Measurements from ENCODE around the gene EXOC3L4. TPM values are rescaled to one million over a fixed set of nuclear protein-coding genes. Genes with fewer than 3 reads are reported as not detected.
"Not testable (repeated sequence)": the region's sequence is repeated elsewhere in the genome, so short reads cannot be mapped to it uniquely, and the experiment has no call there.

The EXOC3L4 gene
- total RNA-seq: 0.17 TPM in 1 of 2 replicates, not detected in the other

DNA sequence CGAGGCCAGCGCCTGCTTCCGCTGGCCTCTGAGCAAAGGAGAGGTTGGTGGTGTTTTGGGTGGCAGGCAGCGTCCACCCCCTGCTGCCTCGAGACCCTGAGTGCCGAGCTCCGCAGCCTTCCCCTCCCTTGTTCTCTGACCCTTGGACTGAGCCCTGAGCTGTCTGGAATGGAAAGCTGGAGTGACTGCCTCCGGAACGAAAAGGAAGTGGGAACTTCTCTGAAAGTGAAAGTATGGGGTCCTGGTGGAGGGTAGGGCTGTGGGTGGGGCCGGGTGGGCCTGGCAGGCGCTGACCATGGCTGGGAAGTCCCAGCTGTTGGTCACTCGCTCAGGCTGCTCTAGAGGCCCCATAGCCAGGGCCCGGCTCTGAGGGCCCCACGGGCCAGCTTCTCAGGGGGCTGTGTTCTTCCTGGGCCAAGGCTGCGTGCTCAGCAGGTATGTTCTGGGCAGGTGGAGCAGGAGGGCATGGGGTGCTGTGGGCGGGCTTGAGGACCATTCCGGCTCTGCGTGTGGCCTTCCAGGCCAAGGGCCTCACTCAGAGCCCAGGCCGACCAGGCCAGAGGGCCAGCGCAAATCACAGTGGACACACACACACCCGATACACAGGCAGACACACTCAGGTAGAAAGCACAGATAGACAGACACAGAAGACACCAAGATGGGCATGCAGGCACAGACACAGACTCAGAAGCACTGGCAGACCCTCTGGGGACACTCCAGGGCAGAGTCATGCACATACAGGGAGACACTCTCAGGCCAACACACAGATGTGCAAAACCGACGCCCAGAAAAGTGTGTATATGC lies at the start of gene EXOC3L4:
Gene EXOC3L4 (plus strand): TSS at position 320 of the 804 bp plus-strand sequence. CDS start 5,495 bp downstream, outside the sequence.
- no peak for TF ChIP-seq CTCF (conservative IDR thresholded peaks at IDR 0.05; ENCODE audit: low read depth, low read length)
- H3K4me3 ChIP-seq (ENCODE audit: low read depth, low read length): peak within 1 kb of the TSS; percentile 51
- DNase-seq (ENCODE audit: low read depth): no peak

GRCh38 chr14:103045371-103045869 lies 49.1 kb upstream of the EXOC3L4 start:
- no peak for DNase-seq (ENCODE audit: low read depth)
- TF ChIP-seq CTCF (conservative IDR thresholded peaks at IDR 0.05; ENCODE audit: low read depth, low read length): no peak
- H3K4me3 ChIP-seq (ENCODE audit: low read depth, low read length): no peak overlapping the region

- DNase-seq (ENCODE audit: low read depth); H3K4me3 ChIP-seq (ENCODE audit: low read depth, low read length): not testable (repeated sequence)
Observed at GRCh38 chr14:103047453-103047852, 47.1 kb upstream of the EXOC3L4 start.

DNA sequence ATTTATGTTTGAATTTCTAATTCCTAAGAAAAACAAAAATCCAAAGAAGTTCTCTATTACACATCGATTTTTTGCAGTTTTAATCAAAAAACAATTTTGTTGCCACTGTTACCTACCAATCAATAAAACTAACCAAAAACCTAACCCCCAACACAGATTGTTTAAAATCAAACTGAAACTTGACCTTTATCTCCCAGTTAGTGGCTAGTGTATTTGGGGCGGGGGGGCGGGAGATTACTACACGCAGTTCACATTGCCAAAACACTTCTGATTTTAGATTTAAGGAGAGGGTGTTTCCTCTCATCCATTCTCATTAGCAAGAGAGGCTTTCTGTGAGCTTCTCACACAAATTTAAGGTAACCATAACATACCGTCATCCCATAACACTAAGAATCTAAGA lies 43.6 kb upstream of the EXOC3L4 start:
- H3K4me3 ChIP-seq (ENCODE audit: low read depth, low read length): no peak overlapping the region
- TF ChIP-seq CTCF (conservative IDR thresholded peaks at IDR 0.05; ENCODE audit: low read depth, low read length): no peak
- no peak for DNase-seq (ENCODE audit: low read depth)

GRCh38 chr14:103052407-103052806 lies 42.1 kb upstream of the EXOC3L4 start:
- DNase-seq (ENCODE audit: low read depth): no peak
- no peak for TF ChIP-seq CTCF (conservative IDR thresholded peaks at IDR 0.05; ENCODE audit: low read depth, low read length)
- H3K4me3 ChIP-seq (ENCODE audit: low read depth, low read length): no peak overlapping the region

- no peak for TF ChIP-seq CTCF (conservative IDR thresholded peaks at IDR 0.05; ENCODE audit: low read depth, low read length)
- DNase-seq (ENCODE audit: low read depth): no peak
- H3K4me3 ChIP-seq (ENCODE audit: low read depth, low read length): peak overlapping the region; percentile 86
Observed at GRCh38 chr14:103055695-103056094, 38.8 kb upstream of the EXOC3L4 start.

GRCh38 chr14:103056322-103057027 lies 38.0 kb upstream of the EXOC3L4 start:
- DNase-seq (ENCODE audit: low read depth): no peak
- peak overlapping the region; percentile 86 for H3K4me3 ChIP-seq (ENCODE audit: low read depth, low read length)
- TF ChIP-seq CTCF (conservative IDR thresholded peaks at IDR 0.05; ENCODE audit: low read depth, low read length): no peak
